Duodenal mucosa (tissue), 2 donors: ENCODE data around the gene HIF1AN.

Experiments
- H3K27ac ChIP-seq: one replicate; pipeline ENCODE4 v1.7.0; 2013; ENCODE audit warnings: low read depth, low read length
- H3K27me3 ChIP-seq, 2 donors: one replicate each; pipeline ENCODE4 v1.7.0; 2013; ENCODE audit warnings: low read length in 2 of 2, control low read depth in 1 of 2; ENCODE audit not compliant: insufficient read depth in 2 of 2, control insufficient read depth in 1 of 2
- H3K36me3 ChIP-seq, 2 donors: one replicate each; pipeline ENCODE4 v1.7.0; 2013; ENCODE audit warnings: low read length in 2 of 2, control low read depth in 1 of 2; ENCODE audit not compliant: insufficient read depth in 2 of 2, control insufficient read depth in 1 of 2
- H3K4me1 ChIP-seq, 2 donors: one replicate each; pipeline ENCODE4 v1.7.0; 2013; ENCODE audit warnings: low read length in 2 of 2, control low read depth in 1 of 2; ENCODE audit not compliant: insufficient read depth in 2 of 2, control insufficient read depth in 1 of 2
- H3K4me3 ChIP-seq, 2 donors: one replicate each; pipeline ENCODE4 v1.7.0; 2013; ENCODE audit warnings: low read length in 2 of 2, low read depth in 1 of 2
- H3K9ac ChIP-seq, 2 donors: one replicate each; pipeline ENCODE4 v1.7.0; 2013; ENCODE audit warnings: low read length in 2 of 2, low read depth in 1 of 2
- H3K9me3 ChIP-seq, 2 donors: one replicate each; pipeline ENCODE4 v1.7.0; 2013; ENCODE audit warnings: low read length in 2 of 2, control low read depth in 1 of 2; ENCODE audit not compliant: control insufficient read depth in 1 of 2

The HIF1AN gene

DNA sequence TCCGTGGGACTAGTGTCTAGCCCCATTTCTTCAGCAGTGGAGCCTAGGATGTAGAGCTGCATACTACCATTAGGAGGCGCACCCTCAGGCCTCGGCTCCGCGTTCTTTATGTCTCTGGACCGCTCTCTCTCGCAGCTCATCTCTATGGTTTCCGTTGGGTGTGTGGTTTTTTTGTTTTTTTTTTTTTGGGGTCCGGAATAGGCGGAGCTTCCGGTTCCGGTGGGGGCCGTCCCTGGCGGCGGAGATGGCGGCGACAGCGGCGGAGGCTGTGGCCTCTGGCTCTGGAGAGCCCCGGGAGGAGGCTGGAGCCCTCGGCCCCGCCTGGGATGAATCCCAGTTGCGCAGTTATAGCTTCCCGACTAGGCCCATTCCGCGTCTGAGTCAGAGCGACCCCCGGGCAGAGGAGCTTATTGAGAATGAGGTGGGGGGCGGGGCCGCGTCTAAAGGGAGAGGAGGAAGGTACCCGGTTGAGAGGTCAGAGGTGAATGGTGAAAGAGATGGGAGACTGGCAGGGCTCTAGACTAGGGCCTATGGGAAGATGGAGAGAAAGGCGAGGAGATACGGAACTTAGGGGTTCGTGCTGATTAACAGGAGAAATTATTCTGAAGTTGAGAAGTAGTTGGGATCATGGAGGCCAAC lies at the start of gene HIF1AN:
Gene HIF1AN (plus strand): TSS at position 229 of the 639 bp plus-strand sequence. CDS start 16 bp downstream, at position 245.
- H3K9me3 ChIP-seq: no peaks in the 10 kb centered on the region
- peak within 1 kb of the TSS; percentile 49 to 64 for H3K9ac ChIP-seq
- no peaks in the 10 kb centered on the region for H3K27me3 ChIP-seq
- peak within 1 kb of the TSS; percentile 89 to 90 for H3K4me3 ChIP-seq
- H3K27ac ChIP-seq: no peak within 1 kb of the TSS
- peaks cover 4 to 26% of the 10 kb centered on the region in 2 donors for H3K36me3 ChIP-seq
- H3K4me1 ChIP-seq: peaks cover 16 to 17% of the 10 kb centered on the region in 2 donors

DNA sequence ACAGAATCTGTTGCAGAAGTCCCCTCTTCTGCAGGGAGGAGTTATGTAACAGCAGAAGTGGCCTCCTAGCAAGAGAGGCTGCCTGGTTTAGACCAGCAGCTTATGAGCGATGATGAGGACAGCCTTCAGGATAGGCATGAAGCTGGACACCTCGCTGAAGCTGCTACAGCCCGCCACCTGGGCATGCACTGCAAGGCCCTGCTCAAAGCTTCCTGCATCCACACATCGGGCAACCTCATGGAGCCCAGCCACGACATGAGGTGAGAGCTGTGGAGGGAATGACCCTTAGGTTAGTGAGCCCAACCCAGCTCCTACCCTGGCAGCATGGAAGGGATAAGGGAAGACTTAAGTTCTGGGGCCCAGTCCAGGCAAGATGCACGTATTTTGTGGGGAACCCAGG lies 48.2 kb upstream of the HIF1AN start:
- Histone ChIP-seq H3K4me3 (no peak overlapping the region), H3K27ac (no peak overlapping the region), H3K36me3 (peaks cover 12 to 32% of the 10 kb centered on the region in 2 donors), H3K9ac (no peak overlapping the region), H3K27me3 (peaks cover 0 to 3% of the 10 kb centered on the region in 2 donors), H3K4me1 (peaks cover 12% of the 10 kb centered on the region in 2 donors), H3K9me3 (no peaks in the 10 kb centered on the region)

DNA sequence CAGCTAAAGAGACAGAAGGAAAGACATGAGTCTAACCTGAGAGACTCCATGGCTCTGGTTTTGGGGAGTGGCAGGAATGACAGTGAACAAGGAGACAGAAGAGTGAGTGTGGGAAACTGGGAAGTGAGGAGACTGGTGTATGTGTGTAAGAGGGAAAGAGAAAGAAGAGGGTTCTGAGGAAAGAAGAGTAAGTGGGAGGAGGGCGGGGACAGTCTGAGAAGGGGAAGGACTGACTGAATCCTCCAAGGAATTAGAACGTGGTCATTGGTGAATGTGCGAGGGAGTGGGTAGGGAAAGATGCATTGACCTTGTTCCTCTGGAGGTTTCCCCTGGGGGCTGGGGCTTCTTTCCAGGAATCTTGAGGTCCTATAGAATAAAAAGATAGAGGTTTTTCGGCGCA lies 46.3 kb upstream of the HIF1AN start:
- H3K4me1 ChIP-seq: no peaks in the 10 kb centered on the region
- H3K9me3 ChIP-seq: no peaks in the 10 kb centered on the region
- H3K4me3 ChIP-seq: no peak overlapping the region
- no peaks in the 10 kb centered on the region for H3K27me3 ChIP-seq
- H3K27ac ChIP-seq: no peak overlapping the region
- H3K36me3 ChIP-seq: peaks cover 12 to 37% of the 10 kb centered on the region in 2 donors
- H3K9ac ChIP-seq: no peak overlapping the region

DNA sequence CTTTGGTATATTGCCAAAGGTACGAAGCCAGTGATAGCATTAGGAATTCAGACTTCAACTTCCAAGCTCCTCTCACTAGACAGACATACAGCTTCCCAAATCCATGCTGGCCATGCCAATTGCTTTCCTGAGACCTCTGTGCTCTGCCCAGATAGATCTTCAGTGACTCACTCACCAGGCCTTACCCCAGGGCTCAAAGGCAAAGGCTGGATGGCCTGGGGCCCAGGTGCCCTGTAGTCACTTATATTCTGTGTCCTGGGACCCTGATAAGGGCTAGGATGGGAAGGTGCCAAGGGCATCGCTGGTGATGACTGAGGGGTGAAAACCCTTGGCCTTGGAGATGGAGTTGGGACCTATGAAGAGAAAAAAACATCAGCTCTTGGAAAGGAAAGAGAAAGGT lies 45.2 kb upstream of the HIF1AN start:
- Histone ChIP-seq H3K9me3 (no peaks in the 10 kb centered on the region), H3K27me3 (no peaks in the 10 kb centered on the region), H3K4me1 (no peaks in the 10 kb centered on the region), H3K4me3 (no peak overlapping the region), H3K9ac (no peak overlapping the region), H3K36me3 (peaks cover 12 to 41% of the 10 kb centered on the region in 2 donors), H3K27ac (no peak overlapping the region)

DNA sequence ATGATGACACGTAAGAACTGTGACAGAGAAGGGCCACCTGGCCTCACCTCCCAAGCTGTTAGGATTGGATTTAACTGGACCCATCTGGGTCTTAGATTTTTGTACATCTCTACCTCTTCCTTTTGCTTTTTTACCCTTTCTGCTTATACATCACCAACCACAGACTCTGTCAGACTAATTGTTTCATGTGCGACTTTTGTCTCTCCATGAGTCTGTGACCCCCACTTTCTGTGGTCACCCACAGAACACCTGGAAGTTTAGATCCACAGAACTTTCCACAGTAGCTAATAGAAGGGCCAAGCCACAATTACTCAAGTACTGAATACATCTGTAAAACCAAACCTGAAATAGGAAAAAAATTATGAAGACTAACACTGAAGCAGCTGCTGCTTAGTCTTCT lies 39.2 kb upstream of the HIF1AN start:
- Histone ChIP-seq H3K27ac (no peak overlapping the region), H3K9me3 (no peaks in the 10 kb centered on the region)

DNA sequence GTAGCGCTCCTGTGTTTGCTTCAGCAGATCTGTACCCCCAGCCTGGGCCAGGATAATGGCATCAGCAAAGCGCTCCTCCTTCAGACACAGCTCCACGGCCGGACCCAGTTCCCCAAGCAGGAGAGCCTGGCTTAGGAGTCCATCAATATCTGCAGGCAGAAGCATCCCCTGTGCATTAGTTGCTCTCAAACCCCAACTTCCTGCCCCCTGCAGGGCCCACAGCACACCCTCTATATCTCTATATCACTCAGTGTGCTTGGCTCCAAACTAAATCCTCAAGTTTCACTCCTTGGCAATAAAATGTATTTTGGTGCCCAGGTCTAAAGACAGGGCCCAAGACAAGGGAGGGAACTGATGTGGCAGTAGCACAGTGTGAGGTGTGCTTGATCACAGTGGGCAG lies 37.7 kb upstream of the HIF1AN start:
- Histone ChIP-seq H3K9me3 (no peaks in the 10 kb centered on the region), H3K27me3 (no peaks in the 10 kb centered on the region), H3K4me1 (no peaks in the 10 kb centered on the region), H3K4me3 (no peak overlapping the region), H3K27ac (no peak overlapping the region), H3K36me3 (peaks cover 22 to 59% of the 10 kb centered on the region in 2 donors), H3K9ac (no peak overlapping the region)

More for the DNA sequence above, 39.2 kb upstream of the HIF1AN start:
- no peaks in the 10 kb centered on the region for H3K27me3 ChIP-seq
- H3K9ac ChIP-seq: no peak overlapping the region
- no peak overlapping the region for H3K4me3 ChIP-seq
- H3K36me3 ChIP-seq: peaks cover 16 to 48% of the 10 kb centered on the region in 2 donors
- no peaks in the 10 kb centered on the region for H3K4me1 ChIP-seq

DNA sequence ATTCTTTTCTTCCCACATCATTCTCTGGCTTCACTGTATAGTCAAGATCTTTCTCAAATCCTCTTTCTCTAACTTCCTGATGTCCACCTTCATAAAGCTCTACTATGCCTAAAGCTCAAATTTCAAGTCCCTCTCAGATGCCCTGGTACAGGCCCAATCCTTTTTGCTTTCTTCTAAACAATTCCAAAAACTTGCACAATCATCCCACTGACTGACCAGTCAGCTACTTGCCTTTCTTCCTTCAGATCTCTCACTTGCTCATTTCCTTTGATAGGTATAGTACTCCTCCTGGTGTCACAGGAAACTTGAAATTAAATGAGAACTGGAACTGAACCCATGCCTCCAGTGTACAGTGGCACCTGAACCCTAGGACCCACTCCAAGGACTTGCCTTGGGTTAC lies 34.3 kb upstream of the HIF1AN start:
- H3K4me1 ChIP-seq: no peaks in the 10 kb centered on the region
- no peak overlapping the region for H3K27ac ChIP-seq
- no peak overlapping the region for H3K9ac ChIP-seq
- H3K4me3 ChIP-seq: no peak overlapping the region
- H3K27me3 ChIP-seq: no peaks in the 10 kb centered on the region
- H3K36me3 ChIP-seq: peaks cover 24 to 59% of the 10 kb centered on the region in 2 donors
- no peaks in the 10 kb centered on the region for H3K9me3 ChIP-seq

DNA sequence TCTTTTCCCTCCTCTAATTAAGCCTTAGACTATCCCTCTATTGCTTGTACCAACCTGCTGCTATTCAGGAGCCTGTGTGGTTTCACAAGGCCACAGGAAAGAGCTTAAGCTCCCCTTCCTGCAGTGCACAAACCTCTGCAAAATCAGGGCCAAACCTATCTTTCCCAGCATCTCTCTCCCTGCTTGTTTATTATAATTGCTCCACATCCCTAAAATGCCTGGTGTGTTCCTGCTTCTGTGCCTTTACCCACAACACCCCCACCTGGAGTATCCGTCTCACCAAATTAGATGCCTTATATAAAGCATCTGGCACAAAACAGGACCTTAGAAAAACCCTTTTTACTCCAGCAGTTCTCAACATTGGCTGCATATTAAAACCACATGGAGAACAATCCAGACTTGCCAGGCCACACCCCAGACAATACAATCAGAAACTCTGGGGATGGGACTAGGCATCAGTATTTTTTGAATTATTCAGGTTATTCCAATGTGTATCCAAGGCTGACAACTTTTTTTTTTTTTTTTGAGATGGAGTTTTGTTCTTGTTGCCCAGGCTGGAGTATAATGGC lies 32.7 kb upstream of the HIF1AN start:
- H3K36me3 ChIP-seq: peaks cover 24 to 59% of the 10 kb centered on the region in 2 donors
- no peak overlapping the region for H3K27ac ChIP-seq
- H3K4me3 ChIP-seq: no peak overlapping the region
- no peaks in the 10 kb centered on the region for H3K27me3 ChIP-seq
- no peak overlapping the region for H3K9ac ChIP-seq
- no peaks in the 10 kb centered on the region for H3K4me1 ChIP-seq
- no peaks in the 10 kb centered on the region for H3K9me3 ChIP-seq

DNA sequence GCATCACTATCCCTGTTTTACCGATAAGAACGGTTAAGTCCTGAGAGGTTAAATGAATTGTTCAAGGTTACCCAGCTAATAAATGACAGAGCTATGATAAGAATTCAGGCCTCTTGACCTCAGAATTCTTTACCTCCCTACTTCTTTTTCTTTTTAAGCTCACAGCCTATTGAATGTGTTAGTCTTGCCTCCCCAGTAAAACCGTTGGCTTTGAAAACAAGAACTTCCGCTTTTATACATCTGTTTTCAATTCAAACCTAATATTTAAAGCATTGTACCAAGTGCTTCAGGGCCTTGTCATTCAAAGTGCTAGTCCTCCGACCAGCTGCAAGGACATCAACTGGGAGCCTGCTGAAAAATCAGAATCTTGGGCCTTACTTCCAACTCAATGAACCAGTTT lies 31.6 kb upstream of the HIF1AN start:
- Histone ChIP-seq H3K27me3 (no peaks in the 10 kb centered on the region), H3K27ac (no peak overlapping the region), H3K36me3 (peaks cover 22 to 49% of the 10 kb centered on the region in 2 donors), H3K4me1 (no peaks in the 10 kb centered on the region), H3K9me3 (no peaks in the 10 kb centered on the region), H3K9ac (no peak overlapping the region), H3K4me3 (no peak overlapping the region)

DNA sequence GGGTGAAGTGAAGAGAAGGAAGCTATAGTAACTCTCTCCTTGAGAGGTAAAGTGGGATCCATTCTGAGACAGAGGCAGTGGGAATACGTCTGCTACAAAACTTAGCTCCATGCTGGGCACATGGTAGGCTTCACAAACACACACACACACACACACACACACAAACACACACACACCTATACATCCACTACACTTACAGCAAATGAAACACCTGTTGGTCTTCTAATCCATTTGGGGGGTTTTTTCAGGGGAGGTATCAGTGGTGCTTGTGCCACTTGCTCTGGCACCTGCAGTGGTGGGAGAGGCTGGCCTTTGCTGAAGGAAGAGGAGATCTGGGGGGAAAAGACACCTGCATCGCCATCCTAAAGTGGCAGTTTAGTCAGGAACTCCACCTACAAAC lies 30.6 kb upstream of the HIF1AN start:
- Histone ChIP-seq H3K27me3 (no peaks in the 10 kb centered on the region), H3K9ac (no peak overlapping the region), H3K4me3 (no peak overlapping the region), H3K27ac (no peak overlapping the region), H3K4me1 (no peaks in the 10 kb centered on the region), H3K36me3 (peaks cover 13 to 41% of the 10 kb centered on the region in 2 donors), H3K9me3 (no peaks in the 10 kb centered on the region)
